Measurements from ENCODE around the gene C21orf91.
"Not testable (repeated sequence)": the region's sequence is repeated elsewhere in the genome, so short reads cannot be mapped to it uniquely, and the experiment has no call there.

The C21orf91 gene

GRCh38 chr21:17775431-17776126 lies 43.6 kb downstream of the C21orf91 start:
- Histone ChIP-seq H3K9me3 (ENCODE audit: severe bottlenecking) (no peaks in the 10 kb centered on the region), H3K4me3 (ENCODE audit: low read depth, low read length) (no peak overlapping the region), H3K27ac (no peak overlapping the region), H3K36me3 (no peaks in the 10 kb centered on the region), H3K27me3 (ENCODE audit: insufficient read depth, low read depth, severe bottlenecking) (no peaks in the 10 kb centered on the region)
- no peak for TF ChIP-seq CTCF (IDR thresholded peaks at IDR 0.05; ENCODE audit: low read depth, low read length)
- no peak for DNase-seq

- H3K27me3 ChIP-seq (ENCODE audit: insufficient read depth, low read depth, severe bottlenecking); H3K4me3 ChIP-seq (ENCODE audit: low read depth, low read length); H3K36me3 ChIP-seq; DNase-seq; H3K27ac ChIP-seq; H3K9me3 ChIP-seq (ENCODE audit: severe bottlenecking): not testable (repeated sequence)
Observed at GRCh38 chr21:17775021-17775420, 44.1 kb downstream of the C21orf91 start.

- Histone ChIP-seq H3K27me3 (ENCODE audit: insufficient read depth, low read depth, severe bottlenecking) (no peaks in the 10 kb centered on the region), H3K9me3 (ENCODE audit: severe bottlenecking) (no peaks in the 10 kb centered on the region), H3K27ac (no peak overlapping the region), H3K4me3 (ENCODE audit: low read depth, low read length) (no peak overlapping the region), H3K36me3 (no peaks in the 10 kb centered on the region)
- no peak for DNase-seq
- TF ChIP-seq CTCF (IDR thresholded peaks at IDR 0.05; ENCODE audit: low read depth, low read length): no peak
Observed at GRCh38 chr21:17769447-17769845, 49.7 kb downstream of the C21orf91 start.

GRCh38 chr21:17768840-17769446 lies 50.2 kb downstream of the C21orf91 start:
- no peak for DNase-seq
- H3K9me3 ChIP-seq (ENCODE audit: severe bottlenecking): no peaks in the 10 kb centered on the region
- no peaks in the 10 kb centered on the region for H3K36me3 ChIP-seq
- H3K27me3 ChIP-seq (ENCODE audit: insufficient read depth, low read depth, severe bottlenecking): no peaks in the 10 kb centered on the region
- H3K4me3 ChIP-seq (ENCODE audit: low read depth, low read length): no peak overlapping the region
- no peak overlapping the region for H3K27ac ChIP-seq
- TF ChIP-seq CTCF (IDR thresholded peaks at IDR 0.05; ENCODE audit: low read depth, low read length): no peak

GRCh38 chr21:17765207-17765606 lies 53.9 kb downstream of the C21orf91 start:
- Histone ChIP-seq H3K4me3 (ENCODE audit: low read depth, low read length) (no peak overlapping the region), H3K27me3 (ENCODE audit: insufficient read depth, low read depth, severe bottlenecking) (no peaks in the 10 kb centered on the region), H3K27ac (no peak overlapping the region), H3K36me3 (no peaks in the 10 kb centered on the region), H3K9me3 (ENCODE audit: severe bottlenecking) (no peaks in the 10 kb centered on the region)
- no peak for TF ChIP-seq CTCF (IDR thresholded peaks at IDR 0.05; ENCODE audit: low read depth, low read length)
- DNase-seq: no peak

GRCh38 chr21:17763288-17764037 lies 55.7 kb downstream of the C21orf91 start:
- DNase-seq: no peak
- Histone ChIP-seq H3K27ac (no peak overlapping the region), H3K4me3 (ENCODE audit: low read depth, low read length) (no peak overlapping the region), H3K27me3 (ENCODE audit: insufficient read depth, low read depth, severe bottlenecking) (no peaks in the 10 kb centered on the region), H3K36me3 (no peaks in the 10 kb centered on the region), H3K9me3 (ENCODE audit: severe bottlenecking) (no peaks in the 10 kb centered on the region)
- no peak for TF ChIP-seq CTCF (IDR thresholded peaks at IDR 0.05; ENCODE audit: low read depth, low read length)

Data from WERI-Rb-1 (cell line).